ENCODE results near the gene KY. TPM values are rescaled to one million over a fixed set of nuclear protein-coding genes. Genes with fewer than 3 reads are reported as not detected.

Gene KY
- total and polyA plus RNA-seq, 2 experiments from 2014 or later: not detected

GRCh38 chr3:134697830-134698689 is 47.2 kb upstream of the KY start:
- no peak for TF ChIP-seq REST (IDR thresholded peaks at IDR 0.05; ENCODE audit: unreplicated experiment)
- no peak for TF ChIP-seq CREB1 (CRISPR knock-in tag; IDR thresholded peaks at IDR 0.05; ENCODE audit: low read depth)
- TF ChIP-seq ZNF331 (CRISPR knock-in tag; IDR thresholded peaks at IDR 0.05; ENCODE audit: low read depth): no peak
- no peak for TF ChIP-seq STAT1 (IDR thresholded peaks at IDR 0.05; ENCODE audit: unreplicated experiment)
- no peak for TF ChIP-seq EZH2 (IDR thresholded peaks at IDR 0.05; ENCODE audit: low read depth, unreplicated experiment)
- TF ChIP-seq ZNF114 (CRISPR knock-in tag; IDR thresholded peaks at IDR 0.05): no peak
- TF ChIP-seq NANOG (IDR thresholded peaks at IDR 0.05; ENCODE audit: borderline replicate concordance): no peak
- TF ChIP-seq ETS1 (IDR thresholded peaks at IDR 0.05): no peak
- no peak for TF ChIP-seq POLR2AphosphoS5 (IDR thresholded peaks at IDR 0.05; ENCODE audit: low read depth)
- TF ChIP-seq EZH2phosphoT487 (IDR thresholded peaks at IDR 0.05; ENCODE audit: unreplicated experiment): no peak
- TF ChIP-seq ZNF462 (CRISPR knock-in tag; IDR thresholded peaks at IDR 0.05): no peak
- TF ChIP-seq JUNB (IDR thresholded peaks at IDR 0.05; ENCODE audit: unreplicated experiment): no peak
- TF ChIP-seq CTCF (conservative IDR thresholded peaks at IDR 0.05; ENCODE audit: low read depth in 2 of 2): no peak
- H3K4me3 Mint-ChIP-seq: no peak overlapping the region
- DNase-seq (ENCODE audit: low spot score): no peak
- peaks cover 8% of the 10 kb centered on the region; the same call in 2 of the 3 replicates for H3K4me1 Mint-ChIP-seq
- no peak for ATAC-seq
- H3K27me3 ChIP-seq (ENCODE audit: insufficient read depth): 0 out of 2 replicates have a peak, but pooled peaks cover 4% of the 10 kb centered on the region
- no peak overlapping the region for H3K4me3 ChIP-seq
- no peaks in the 10 kb centered on the region for H3F3A ChIP-seq (replicated peaks; ENCODE audit: low read depth)
- no peak overlapping the region for H3K27ac Mint-ChIP-seq
- no peaks in the 10 kb centered on the region for H3K79me2 ChIP-seq (replicated peaks; ENCODE audit: insufficient read depth)
- H3K4me2 ChIP-seq: no peak overlapping the region
- H3K9me2 ChIP-seq (ENCODE audit: insufficient read depth): no peaks in the 10 kb centered on the region
- H3K36me3 ChIP-seq (ENCODE audit: insufficient read depth): no peaks in the 10 kb centered on the region
- H2AFZ ChIP-seq: no peak overlapping the region
- no peaks in the 10 kb centered on the region for H4K20me1 ChIP-seq (replicated peaks; ENCODE audit: insufficient read depth)
- H3K27ac ChIP-seq (ENCODE audit: low read depth): no peak overlapping the region
- no peaks in the 10 kb centered on the region for H3K4me1 ChIP-seq (ENCODE audit: insufficient read depth)
- H3K9me3 Mint-ChIP-seq: no peaks in the 10 kb centered on the region
- peaks cover 28% of the 10 kb centered on the region for H3K27me3 Mint-ChIP-seq (ENCODE audit: insufficient read depth, low read depth, poor library complexity)
- H3K36me3 Mint-ChIP-seq (ENCODE audit: low read depth): no peaks in the 10 kb centered on the region

Measured in GM23338 (cell line).